ENCODE data around the gene C1QL1. TPM values are rescaled to one million over a fixed set of nuclear protein-coding genes. Genes with fewer than 3 reads are reported as not detected.

The C1QL1 gene
- not detected for total RNA-seq
- long read RNA-seq: 0 reads

- intact Hi-C loops (cut with DNase I): no loop called here
- H3K4me1 ChIP-seq: peaks cover 31% of the 10 kb centered on the region
- ATAC-seq (peak; percentile 98), DNase-seq (peak; percentile 91)
- H3K4me3 ChIP-seq: peak within 1 kb of the TSS; percentile 53
- H3K27me3 ChIP-seq (ENCODE audit: low read depth): peaks cover 63% of the 10 kb centered on the region
- TF ChIP-seq, protein P1, sequence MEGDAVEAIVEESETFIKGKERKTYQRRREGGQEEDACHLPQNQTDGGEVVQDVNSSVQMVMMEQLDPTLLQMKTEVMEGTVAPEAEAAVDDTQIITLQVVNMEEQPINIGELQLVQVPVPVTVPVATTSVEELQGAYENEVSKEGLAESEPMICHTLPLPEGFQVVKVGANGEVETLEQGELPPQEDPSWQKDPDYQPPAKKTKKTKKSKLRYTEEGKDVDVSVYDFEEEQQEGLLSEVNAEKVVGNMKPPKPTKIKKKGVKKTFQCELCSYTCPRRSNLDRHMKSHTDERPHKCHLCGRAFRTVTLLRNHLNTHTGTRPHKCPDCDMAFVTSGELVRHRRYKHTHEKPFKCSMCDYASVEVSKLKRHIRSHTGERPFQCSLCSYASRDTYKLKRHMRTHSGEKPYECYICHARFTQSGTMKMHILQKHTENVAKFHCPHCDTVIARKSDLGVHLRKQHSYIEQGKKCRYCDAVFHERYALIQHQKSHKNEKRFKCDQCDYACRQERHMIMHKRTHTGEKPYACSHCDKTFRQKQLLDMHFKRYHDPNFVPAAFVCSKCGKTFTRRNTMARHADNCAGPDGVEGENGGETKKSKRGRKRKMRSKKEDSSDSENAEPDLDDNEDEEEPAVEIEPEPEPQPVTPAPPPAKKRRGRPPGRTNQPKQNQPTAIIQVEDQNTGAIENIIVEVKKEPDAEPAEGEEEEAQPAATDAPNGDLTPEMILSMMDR (IDR thresholded peaks at IDR 0.05): no peak
- no peaks in the 10 kb centered on the region for H3K9me3 ChIP-seq
- H3K27ac ChIP-seq: no peak within 1 kb of the TSS
- no peaks in the 10 kb centered on the region for H3K36me3 ChIP-seq
Measured at GRCh38 chr17:44968225-44969143, at the start of gene C1QL1. Gene C1QL1 (minus strand): TSS chr17:44968303. CDS start chr17:44968048, 255 bp downstream.

- Histone ChIP-seq H3K4me1 (peaks cover 23% of the 10 kb centered on the region), H3K27me3 (ENCODE audit: low read depth) (peaks cover 30% of the 10 kb centered on the region), H3K27ac (no peak overlapping the region), H3K9me3 (no peaks in the 10 kb centered on the region), H3K36me3 (no peaks in the 10 kb centered on the region), H3K4me3 (no peak overlapping the region)
- no peak for DNase-seq
- intact Hi-C loops (cut with DNase I): loop anchor here (10.0 kb wide), 1 partner anchor 92 kb away; no protein-coding TSS in a partner anchor
- TF ChIP-seq, protein P1 (IDR thresholded peaks at IDR 0.05): no peak
- ATAC-seq: no peak
Measured at GRCh38 chr17:45016823-45017222, 48.7 kb upstream of the C1QL1 start.

DNA sequence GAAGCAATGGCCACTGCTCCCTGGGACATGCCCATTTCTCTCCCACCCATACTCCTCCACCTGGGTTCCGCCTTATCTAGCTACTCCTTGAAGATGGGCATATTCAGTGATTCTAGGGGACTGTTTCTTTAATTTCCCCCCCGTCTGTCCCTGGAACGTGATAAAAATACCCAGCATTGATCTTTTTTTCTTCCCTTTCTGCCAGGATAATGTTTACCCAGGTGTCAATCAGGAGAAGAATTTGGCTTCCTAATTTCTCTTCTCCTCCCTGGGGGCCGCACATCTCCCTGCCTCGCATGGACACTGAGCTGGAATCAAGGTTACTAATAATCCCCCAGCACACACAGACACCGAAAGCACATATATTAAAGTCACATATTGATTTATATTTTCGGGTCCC lies 48.1 kb upstream of the C1QL1 start:
- Histone ChIP-seq H3K4me1 (peaks cover 17% of the 10 kb centered on the region), H3K9me3 (no peaks in the 10 kb centered on the region), H3K36me3 (no peaks in the 10 kb centered on the region), H3K4me3 (no peak overlapping the region), H3K27me3 (ENCODE audit: low read depth) (peaks cover 24% of the 10 kb centered on the region), H3K27ac (no peak overlapping the region)
- ATAC-seq (no peak), DNase-seq (no peak)
- intact Hi-C loops (cut with DNase I): loop anchor here (10.0 kb wide), 1 partner anchor 91 kb away; no protein-coding TSS in a partner anchor
- TF ChIP-seq, protein P1 (IDR thresholded peaks at IDR 0.05): no peak

DNA sequence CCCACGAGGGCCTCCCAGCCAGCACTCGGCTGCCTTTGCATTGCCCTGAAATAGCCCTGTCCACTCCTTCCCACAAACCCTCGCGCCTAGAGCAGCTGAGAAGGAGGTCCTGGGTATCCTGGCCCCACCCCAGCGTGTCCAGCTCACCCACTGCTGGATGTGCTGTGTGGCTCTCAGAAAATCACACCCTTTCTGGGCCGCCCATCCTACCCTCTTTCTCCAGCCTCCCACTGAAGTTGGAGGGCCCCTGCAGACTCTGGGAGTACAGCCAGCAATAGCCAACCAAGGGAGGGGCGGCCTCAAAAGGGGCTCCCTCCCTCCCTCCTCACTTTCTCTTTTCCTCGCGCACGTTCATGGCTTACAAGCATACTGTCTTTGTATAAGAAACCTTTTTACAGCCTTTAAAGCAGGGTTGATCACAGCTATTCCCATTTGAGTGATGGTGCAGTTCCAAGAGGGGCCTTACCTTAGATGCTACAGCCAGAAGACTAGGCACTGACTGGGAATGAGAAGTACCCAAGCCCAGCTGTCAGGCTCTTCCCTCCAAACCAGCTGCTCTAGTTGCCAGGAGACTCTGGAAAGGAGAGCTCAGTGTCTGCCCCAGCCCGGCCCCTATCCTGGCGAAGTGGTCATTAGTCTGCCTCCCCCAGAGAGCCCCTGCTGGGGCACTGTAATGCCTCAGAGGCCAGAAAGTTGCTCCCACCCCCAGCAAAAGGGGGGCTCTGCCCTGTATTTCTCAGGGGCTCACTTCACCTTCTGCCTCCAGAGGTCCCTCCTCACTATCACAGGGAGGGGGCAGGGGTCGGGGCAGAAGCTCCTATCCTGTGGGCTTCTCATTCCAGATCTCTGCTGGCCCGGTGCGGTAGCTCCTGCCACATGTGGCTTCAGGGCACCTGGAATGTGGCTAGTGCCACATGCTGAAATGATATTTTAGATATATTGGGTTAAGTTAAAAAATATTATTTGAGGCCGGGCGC lies 45.2 kb upstream of the C1QL1 start:
- ATAC-seq: no peak
- H3K36me3 ChIP-seq: no peaks in the 10 kb centered on the region
- TF ChIP-seq, protein P1 (IDR thresholded peaks at IDR 0.05): no peak
- H3K27ac ChIP-seq: no peak overlapping the region
- peaks cover 2% of the 10 kb centered on the region for H3K27me3 ChIP-seq (ENCODE audit: low read depth)
- intact Hi-C loops (cut with DNase I): loop anchor here (10.0 kb wide), 1 partner anchor 89 kb away; no protein-coding TSS in a partner anchor
- H3K4me1 ChIP-seq: peaks cover under 1% of the 10 kb centered on the region
- no peak for DNase-seq
- no peaks in the 10 kb centered on the region for H3K9me3 ChIP-seq
- no peak overlapping the region for H3K4me3 ChIP-seq

GRCh38 chr17:45011767-45012166 lies 43.7 kb upstream of the C1QL1 start:
- Histone ChIP-seq H3K36me3 (no peaks in the 10 kb centered on the region), H3K4me3 (no peak overlapping the region), H3K27me3 (ENCODE audit: low read depth) (peaks cover 12% of the 10 kb centered on the region), H3K27ac (no peak overlapping the region), H3K9me3 (no peaks in the 10 kb centered on the region), H3K4me1 (no peaks in the 10 kb centered on the region)
- intact Hi-C loops (cut with DNase I): loop anchor here (10.0 kb wide), 1 partner anchor 87 kb away; no protein-coding TSS in a partner anchor
- DNase-seq (no peak), ATAC-seq (no peak)
- TF ChIP-seq, protein P1 (IDR thresholded peaks at IDR 0.05): no peak

Measured in lower lobe of right lung (tissue), 2 donors.